22Rv1 (cell line): ENCODE measurements around the gene SPIRE2.

Experiments
- CTCF ChIP-seq: fragments of 450-650 bp; IDR thresholded peaks from 2 replicates; pipeline ENCODE4 v1.5.1; 2017; ENCODE audit warnings: mild to moderate bottlenecking
- ZFX ChIP-seq: fragments of 450-650 bp; IDR thresholded peaks from 2 replicates; pipeline ENCODE4 v1.6.1; 2017; ENCODE audit warnings: antibody characterized with exemption, borderline replicate concordance

GRCh38 chr16:89871895-89872294 is 43.6 kb downstream of the SPIRE2 start:
- TF ChIP-seq CTCF (no peak), ZFX (no peak)
